Bronchial epithelial cell (primary cell): ENCODE measurements around the gene DROSHA. TPM values are rescaled to one million over a fixed set of nuclear protein-coding genes. Genes with fewer than 3 reads are reported as not detected.

Experiments used
- DNase-seq: peaks from one replicate; pipeline ENCODE4 v3.0.0-alpha.2; 2010; ENCODE audit warnings: low read depth
- FAIRE-seq: peaks from 2 replicates; lab custom pipeline; 2011; peaks lifted over from hg19 to GRCh38; lab: Jason Lieb, UNC
- H3K27me3 ChIP-seq: 2 replicates; pipeline ENCODE4 v1.5.1; 2011; ENCODE audit warnings: low read length; ENCODE audit not compliant: control insufficient read depth, insufficient read depth
- H3K36me3 ChIP-seq: 2 replicates; pipeline ENCODE4 v1.5.1; 2011; ENCODE audit warnings: low read length; ENCODE audit not compliant: control insufficient read depth, insufficient read depth
- H3K4me3 ChIP-seq: 2 replicates; pipeline ENCODE4 v1.5.1; 2011; ENCODE audit warnings: mild to moderate bottlenecking, low read depth, low read length, control low read depth
- total RNA-seq: library from RNA; depleted of rRNA; stranded (reverse); fragments of >200 nt; gene quantifications from 2 replicates; pipeline ENCODE4 v1.2.1, GENCODE V29; 2014
- TF ChIP-seq, protein P1 (sequence below): IDR thresholded peaks from 2 replicates; pipeline ENCODE4 v1.5.1; 2011; ENCODE audit warnings: mild to moderate bottlenecking, moderate library complexity, low read length, control low read depth, inconsistent platforms; ENCODE audit not compliant: insufficient read depth, severe bottlenecking

Gene DROSHA
- total RNA-seq, 1 donor from 2014 or later, result 30.8 TPM

DNA sequence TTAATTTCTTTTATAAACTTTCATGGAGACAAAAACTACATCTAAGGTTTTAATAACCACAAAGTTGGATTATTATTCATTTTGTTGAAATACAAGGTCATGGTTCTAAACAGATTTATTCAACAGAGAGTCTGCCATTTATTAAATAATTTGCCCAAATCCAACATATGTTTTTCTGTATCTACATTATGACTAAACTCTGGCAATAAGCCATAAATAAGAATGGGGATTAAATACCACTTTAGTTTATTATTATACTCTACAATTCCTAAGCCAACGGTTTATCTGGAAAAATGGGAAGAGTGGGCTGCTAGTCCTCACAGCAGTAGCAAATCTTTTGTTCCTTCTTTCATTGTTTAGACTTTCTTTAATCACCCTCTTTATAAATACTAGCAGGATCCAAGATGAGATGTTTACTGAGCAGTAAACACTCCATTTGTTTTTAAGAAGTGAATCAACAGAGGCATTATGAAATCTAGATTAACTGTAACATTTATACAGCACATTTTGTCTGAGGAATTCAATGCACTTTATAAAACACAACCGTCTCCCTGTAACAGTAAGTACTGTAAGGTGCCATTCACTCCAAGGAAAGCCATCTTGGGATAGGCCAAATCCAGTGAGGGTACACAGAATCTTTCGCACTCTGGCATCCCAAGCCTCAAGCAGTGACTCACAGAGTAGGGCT lies 89.7 kb downstream of the DROSHA start:
- no peak overlapping the region for H3K4me3 ChIP-seq
- TF ChIP-seq, protein P1, sequence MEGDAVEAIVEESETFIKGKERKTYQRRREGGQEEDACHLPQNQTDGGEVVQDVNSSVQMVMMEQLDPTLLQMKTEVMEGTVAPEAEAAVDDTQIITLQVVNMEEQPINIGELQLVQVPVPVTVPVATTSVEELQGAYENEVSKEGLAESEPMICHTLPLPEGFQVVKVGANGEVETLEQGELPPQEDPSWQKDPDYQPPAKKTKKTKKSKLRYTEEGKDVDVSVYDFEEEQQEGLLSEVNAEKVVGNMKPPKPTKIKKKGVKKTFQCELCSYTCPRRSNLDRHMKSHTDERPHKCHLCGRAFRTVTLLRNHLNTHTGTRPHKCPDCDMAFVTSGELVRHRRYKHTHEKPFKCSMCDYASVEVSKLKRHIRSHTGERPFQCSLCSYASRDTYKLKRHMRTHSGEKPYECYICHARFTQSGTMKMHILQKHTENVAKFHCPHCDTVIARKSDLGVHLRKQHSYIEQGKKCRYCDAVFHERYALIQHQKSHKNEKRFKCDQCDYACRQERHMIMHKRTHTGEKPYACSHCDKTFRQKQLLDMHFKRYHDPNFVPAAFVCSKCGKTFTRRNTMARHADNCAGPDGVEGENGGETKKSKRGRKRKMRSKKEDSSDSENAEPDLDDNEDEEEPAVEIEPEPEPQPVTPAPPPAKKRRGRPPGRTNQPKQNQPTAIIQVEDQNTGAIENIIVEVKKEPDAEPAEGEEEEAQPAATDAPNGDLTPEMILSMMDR, result no peak
- FAIRE-seq (no peak), DNase-seq (no peak)
- H3K36me3 ChIP-seq, result no peaks in the 10 kb centered on the region
- H3K27me3 ChIP-seq, result no peaks in the 10 kb centered on the region

DNA sequence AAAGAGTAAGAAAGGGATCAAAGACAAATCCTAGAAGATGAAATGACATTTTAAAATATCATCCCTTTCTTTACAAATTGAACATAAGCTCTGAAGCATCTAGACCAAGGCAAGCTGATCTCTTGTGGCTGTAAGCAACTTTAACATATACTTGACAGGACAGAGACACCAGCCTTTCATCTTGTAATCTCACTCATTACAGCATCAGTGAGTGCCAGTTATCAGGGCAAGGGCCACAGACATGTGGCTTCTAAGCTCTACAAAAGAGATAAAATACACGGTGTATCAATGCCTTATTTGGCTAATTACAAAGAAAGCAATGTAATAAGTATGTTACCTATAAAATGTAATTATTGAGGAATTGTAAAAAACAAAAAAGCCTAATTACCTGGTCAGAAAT lies 95.0 kb downstream of the DROSHA start:
- FAIRE-seq, result no peak
- Histone ChIP-seq H3K4me3 (no peak overlapping the region), H3K27me3 (no peaks in the 10 kb centered on the region), H3K36me3 (peaks cover 2% of the 10 kb centered on the region)
- TF ChIP-seq, protein P1, result no peak
- DNase-seq, result no peak

DNA sequence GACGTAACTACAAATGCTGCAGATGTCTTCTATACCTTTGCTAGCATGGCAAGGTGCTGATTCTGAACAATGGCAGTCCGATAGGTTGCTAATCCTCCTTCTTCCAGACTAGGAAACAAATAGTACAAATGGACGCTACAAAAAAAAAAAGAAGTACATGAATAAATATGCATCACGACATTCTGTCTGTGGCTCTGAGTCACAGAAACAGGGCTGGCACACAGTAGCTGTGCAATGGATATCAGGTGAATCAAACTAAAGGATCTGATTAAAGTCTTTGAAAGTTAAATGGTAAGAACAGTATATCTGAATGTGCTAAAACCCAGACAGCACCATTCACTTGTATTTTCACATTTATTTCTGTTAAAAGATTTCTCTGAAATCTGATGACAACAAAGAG lies 96.2 kb downstream of the DROSHA start:
- Histone ChIP-seq H3K36me3 (peaks cover 2% of the 10 kb centered on the region), H3K4me3 (no peak overlapping the region), H3K27me3 (no peaks in the 10 kb centered on the region)
- FAIRE-seq (no peak), DNase-seq (no peak)
- TF ChIP-seq, protein P1, result no peak

DNA sequence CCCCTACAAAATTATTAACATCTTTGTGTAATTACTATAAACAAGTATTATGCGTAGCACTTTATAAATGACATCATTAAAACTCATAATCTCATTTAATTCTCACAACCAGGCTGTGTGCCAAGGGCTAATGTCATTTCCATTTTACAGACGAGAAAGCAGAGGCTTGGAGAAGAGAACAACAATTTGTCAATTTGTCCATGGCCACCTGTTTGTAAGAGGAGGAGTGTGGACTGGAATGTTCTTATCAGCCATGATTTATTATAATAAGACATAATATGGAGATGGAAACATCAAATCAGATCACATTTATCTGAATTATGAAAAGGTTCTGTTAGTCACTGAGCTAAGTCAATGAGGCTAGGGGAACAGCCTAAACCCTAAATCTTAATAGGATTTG lies 97.0 kb downstream of the DROSHA start:
- H3K36me3 ChIP-seq, result peaks cover 2% of the 10 kb centered on the region
- TF ChIP-seq, protein P1, result no peak
- H3K4me3 ChIP-seq, result no peak overlapping the region
- no peak for FAIRE-seq
- no peaks in the 10 kb centered on the region for H3K27me3 ChIP-seq
- DNase-seq, result no peak

DNA sequence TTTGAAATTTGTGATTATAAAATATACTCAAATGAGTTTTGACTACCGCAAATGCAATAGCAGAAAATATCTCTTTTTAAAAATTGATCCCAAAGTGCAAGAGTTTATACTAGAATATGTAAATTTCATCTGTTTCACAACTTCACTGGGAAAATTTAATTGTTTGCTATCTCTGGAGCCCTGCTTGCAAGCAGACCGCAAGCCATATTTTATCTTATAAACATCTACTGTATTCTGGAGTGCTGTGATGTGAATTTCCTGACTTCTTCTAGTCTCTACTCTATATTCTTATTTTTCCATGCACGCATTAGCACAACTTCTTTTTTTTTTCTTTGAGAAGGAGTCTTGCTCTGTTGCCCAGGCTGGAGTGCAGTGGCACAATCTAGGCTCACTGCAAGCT lies 98.7 kb downstream of the DROSHA start:
- no peaks in the 10 kb centered on the region for H3K27me3 ChIP-seq
- H3K4me3 ChIP-seq, result no peak overlapping the region
- H3K36me3 ChIP-seq, result peaks cover 2% of the 10 kb centered on the region
- TF ChIP-seq, protein P1, result no peak
- FAIRE-seq, result no peak
- no peak for DNase-seq
